Immature natural killer cell (primary cell): ENCODE results near the gene BCAR3. TPM values are rescaled to one million over a fixed set of nuclear protein-coding genes. Genes with fewer than 3 reads are reported as not detected.
"Not testable (repeated sequence)": the region's sequence is repeated elsewhere in the genome, so short reads cannot be mapped to it uniquely, and the experiment has no call there.

Source experiments
- DNase-seq, 3 donors: peaks; one replicate each; pipeline ENCODE4 v3.0.0; 2022; ENCODE audit warnings: mixed read lengths in 1 of 3
- H3K27ac Mint-ChIP-seq, 6 donors: one replicate each; pipeline ENCODE4 v1.8.0; 2020; ENCODE audit warnings: mixed read lengths in 6 of 6, mild to moderate bottlenecking in 5 of 6, inconsistent platforms in 4 of 6, moderate library complexity in 3 of 6
- H3K27me3 Mint-ChIP-seq, 3 donors: one replicate each; pipeline ENCODE4 v1.8.0; 2020 to 2021; ENCODE audit warnings: low read depth in 3 of 3, mild to moderate bottlenecking in 3 of 3, mixed read lengths in 3 of 3, moderate library complexity in 3 of 3, inconsistent platforms in 1 of 3
- H3K36me3 Mint-ChIP-seq, 3 donors: one replicate each; pipeline ENCODE4 v1.8.0; 2020; ENCODE audit warnings: mixed read lengths in 3 of 3, inconsistent platforms in 2 of 3, mild to moderate bottlenecking in 2 of 3
- H3K4me1 Mint-ChIP-seq, 2 donors: one replicate each; pipeline ENCODE4 v1.8.0; 2020; ENCODE audit warnings: inconsistent platforms in 2 of 2, mild to moderate bottlenecking in 2 of 2, mixed read lengths in 2 of 2, moderate library complexity in 1 of 2
- H3K4me3 Mint-ChIP-seq, 5 donors: one replicate each; pipeline ENCODE4 v1.8.0; 2020; ENCODE audit warnings: mild to moderate bottlenecking in 5 of 5, mixed read lengths in 5 of 5, inconsistent platforms in 3 of 5, moderate library complexity in 3 of 5
- H3K9me3 Mint-ChIP-seq, 6 donors: one replicate each; pipeline ENCODE4 v1.8.0; 2020; ENCODE audit warnings: mild to moderate bottlenecking in 6 of 6, mixed read lengths in 6 of 6, inconsistent platforms in 4 of 6, moderate library complexity in 3 of 6
- polyA plus RNA-seq, 3 donors: library from polyadenylated mRNA; unstranded; fragments of 300-500 nt; fragmentation: Illumina TruSeq; gene quantifications; one replicate each; pipeline ENCODE4 v1.2.3, GENCODE V29; 2021

Gene BCAR3
- polyA plus RNA-seq, 3 donors from 2014 or later, result 0.27 to 0.43 TPM; not detected in 1

DNA sequence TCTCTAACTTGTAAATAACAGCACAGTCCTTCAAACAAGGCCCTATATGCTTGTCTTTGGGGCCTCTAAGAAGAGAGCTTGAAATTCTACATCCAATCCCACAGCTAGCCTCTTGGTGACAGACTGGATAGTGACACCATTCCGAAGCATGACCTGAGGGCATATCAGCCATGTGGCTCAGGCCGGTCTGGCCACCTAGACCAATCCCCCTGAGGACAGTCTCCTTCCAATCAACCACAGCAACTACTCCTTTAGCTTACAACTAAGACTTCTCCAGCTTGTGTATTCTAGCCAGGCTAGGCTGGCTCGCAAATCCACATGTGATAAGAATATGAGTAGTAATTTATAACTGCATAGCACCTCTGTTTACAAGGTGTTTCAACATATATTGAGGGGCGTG lies 14.0 kb downstream of the BCAR3 start:
- no peak overlapping the region for H3K4me3 Mint-ChIP-seq
- H3K27me3 Mint-ChIP-seq, result peaks cover 0 to 7% (median 2%) of the 10 kb centered on the region in 3 donors
- no peaks in the 10 kb centered on the region for H3K9me3 Mint-ChIP-seq
- H3K4me1 Mint-ChIP-seq, result no peaks in the 10 kb centered on the region
- no peak overlapping the region for H3K27ac Mint-ChIP-seq
- no peaks in the 10 kb centered on the region for H3K36me3 Mint-ChIP-seq
- DNase-seq, result no peak

DNA sequence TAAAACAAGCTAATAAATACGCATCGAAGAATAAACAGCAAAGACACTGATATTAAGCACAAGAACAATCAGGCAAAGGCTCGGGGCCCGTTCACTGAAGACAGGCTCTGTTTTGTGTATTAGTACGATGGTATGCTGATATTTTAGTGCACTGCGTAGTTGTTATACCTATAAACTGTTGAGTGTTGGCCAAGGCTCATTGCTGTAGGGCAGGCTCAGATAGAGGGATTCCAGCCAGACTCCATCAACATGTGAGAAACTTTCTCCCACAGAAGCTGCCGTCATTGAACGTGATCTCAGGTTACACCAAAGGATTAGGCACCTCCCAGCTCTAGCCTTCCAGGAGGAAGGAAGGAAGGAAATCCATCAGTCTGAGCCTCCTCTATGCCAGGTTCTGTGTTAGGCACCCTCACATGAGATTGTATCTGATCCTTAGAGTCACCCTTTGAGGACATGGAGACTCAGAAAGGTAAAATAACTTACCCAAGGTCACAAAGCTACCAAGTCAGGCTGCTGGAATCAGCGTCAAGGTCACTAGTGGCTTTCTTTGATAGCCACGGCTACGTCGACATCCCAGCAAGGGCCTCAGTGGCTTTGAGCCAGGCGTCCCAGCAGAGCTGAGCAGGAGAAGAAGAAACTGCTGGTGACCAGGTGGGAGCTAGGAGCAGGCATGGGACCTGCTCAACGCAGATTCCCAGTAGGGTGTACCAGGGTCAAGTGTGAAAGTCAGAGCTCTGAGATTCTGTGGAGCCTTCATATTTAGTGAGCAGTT lies 14.8 kb downstream of the BCAR3 start:
- Mint-ChIP-seq H3K4me3 (no peak overlapping the region), H3K4me1 (no peaks in the 10 kb centered on the region)

GRCh38 chr1:93665015-93665414 lies 16.6 kb downstream of the BCAR3 start:
- Mint-ChIP-seq H3K27ac (no peak overlapping the region), H3K4me3 (no peak overlapping the region), H3K27me3 (peaks cover 2 to 7% (median 2%) of the 10 kb centered on the region in 3 donors), H3K36me3 (no peaks in the 10 kb centered on the region), H3K4me1 (no peaks in the 10 kb centered on the region), H3K9me3 (no peaks in the 10 kb centered on the region)
- no peak for DNase-seq

More for the DNA sequence above, 14.8 kb downstream of the BCAR3 start:
- peaks cover 0 to 7% (median 2%) of the 10 kb centered on the region in 3 donors for H3K27me3 Mint-ChIP-seq
- DNase-seq, result no peak
- H3K36me3 Mint-ChIP-seq, result no peaks in the 10 kb centered on the region
- no peaks in the 10 kb centered on the region for H3K9me3 Mint-ChIP-seq
- no peak overlapping the region for H3K27ac Mint-ChIP-seq

GRCh38 chr1:93663208-93663614 lies 18.4 kb downstream of the BCAR3 start:
- no peak for DNase-seq
- H3K4me3 Mint-ChIP-seq, result no peak overlapping the region
- H3K27me3 Mint-ChIP-seq, result peaks cover 1 to 7% (median 2%) of the 10 kb centered on the region in 3 donors
- H3K27ac Mint-ChIP-seq, result no peak overlapping the region
- no peaks in the 10 kb centered on the region for H3K36me3 Mint-ChIP-seq
- H3K9me3 Mint-ChIP-seq, result no peaks in the 10 kb centered on the region
- H3K4me1 Mint-ChIP-seq, result no peaks in the 10 kb centered on the region

DNA sequence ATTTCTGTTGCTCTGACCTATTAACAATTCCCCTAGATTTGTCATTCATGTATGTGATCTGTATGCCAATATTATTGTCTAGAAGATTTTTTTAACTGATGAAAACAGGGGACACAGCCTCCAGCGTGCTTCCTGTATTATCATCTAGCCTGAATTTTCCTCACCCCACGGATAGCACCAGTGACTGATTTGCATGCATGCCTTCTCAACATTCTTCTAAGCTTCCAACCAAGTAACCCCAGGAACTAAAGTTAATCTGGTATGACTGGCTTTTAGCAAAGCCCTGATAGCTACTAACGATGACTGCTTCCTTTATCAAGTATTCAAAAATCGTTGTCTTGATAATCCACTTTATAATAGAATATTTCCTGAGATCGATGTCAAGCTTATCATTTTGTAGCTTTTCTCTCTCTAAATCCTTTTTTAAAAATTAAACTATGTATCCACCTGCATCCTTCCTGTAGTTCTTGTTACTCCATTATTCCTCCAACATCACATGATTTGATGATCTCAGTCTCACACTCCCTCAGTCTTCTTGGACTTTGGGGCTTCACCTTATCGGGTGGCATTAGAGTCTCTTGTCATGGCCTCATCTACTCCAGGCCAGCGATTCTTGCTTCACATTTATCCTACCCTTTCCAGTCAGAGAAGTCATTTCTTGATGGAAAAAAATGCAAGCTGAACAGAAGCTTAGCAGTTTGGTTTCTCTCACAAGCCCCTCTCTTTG lies 19.0 kb downstream of the BCAR3 start:
- Mint-ChIP-seq H3K4me3 (no peak overlapping the region), H3K9me3 (no peaks in the 10 kb centered on the region), H3K27me3 (peaks cover 0 to 7% (median 2%) of the 10 kb centered on the region in 3 donors), H3K4me1 (no peaks in the 10 kb centered on the region), H3K36me3 (no peaks in the 10 kb centered on the region), H3K27ac (no peak overlapping the region)
- no peak for DNase-seq

DNA sequence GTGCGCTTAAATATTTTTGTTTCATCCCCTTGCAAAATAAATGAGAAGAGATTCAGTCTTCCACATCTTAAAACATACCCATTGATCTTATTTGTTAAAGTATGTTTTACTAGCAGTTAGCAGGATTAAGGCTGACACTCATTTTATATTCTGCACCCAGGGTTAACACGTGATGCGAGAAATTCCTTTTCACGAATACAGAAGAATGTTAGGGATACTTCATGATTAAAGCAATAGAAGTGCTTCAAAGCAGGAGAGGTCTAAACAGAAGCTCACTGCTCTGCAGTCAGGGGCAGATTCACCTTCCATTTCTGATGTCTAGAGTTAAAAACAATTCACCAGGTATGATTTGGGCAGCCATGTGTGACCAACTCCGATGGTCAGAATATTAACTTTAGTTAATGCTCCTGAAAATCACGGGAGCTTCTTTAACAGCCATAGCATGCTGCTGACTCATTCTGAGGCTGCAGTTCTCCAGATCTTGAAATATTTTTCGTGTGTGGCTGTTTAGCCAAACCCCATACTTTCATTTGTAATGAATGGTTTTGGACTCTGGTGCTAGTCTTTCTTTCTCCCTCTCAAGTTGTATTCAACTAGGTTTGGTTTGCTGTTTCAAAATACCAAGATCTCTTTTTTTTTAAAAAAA lies 19.7 kb downstream of the BCAR3 start:
- no peak for DNase-seq
- no peaks in the 10 kb centered on the region for H3K4me1 Mint-ChIP-seq
- no peaks in the 10 kb centered on the region for H3K36me3 Mint-ChIP-seq
- peaks cover 0 to 7% (median 2%) of the 10 kb centered on the region in 3 donors for H3K27me3 Mint-ChIP-seq
- H3K9me3 Mint-ChIP-seq, result no peaks in the 10 kb centered on the region
- H3K4me3 Mint-ChIP-seq, result no peak overlapping the region
- no peak overlapping the region for H3K27ac Mint-ChIP-seq

DNA sequence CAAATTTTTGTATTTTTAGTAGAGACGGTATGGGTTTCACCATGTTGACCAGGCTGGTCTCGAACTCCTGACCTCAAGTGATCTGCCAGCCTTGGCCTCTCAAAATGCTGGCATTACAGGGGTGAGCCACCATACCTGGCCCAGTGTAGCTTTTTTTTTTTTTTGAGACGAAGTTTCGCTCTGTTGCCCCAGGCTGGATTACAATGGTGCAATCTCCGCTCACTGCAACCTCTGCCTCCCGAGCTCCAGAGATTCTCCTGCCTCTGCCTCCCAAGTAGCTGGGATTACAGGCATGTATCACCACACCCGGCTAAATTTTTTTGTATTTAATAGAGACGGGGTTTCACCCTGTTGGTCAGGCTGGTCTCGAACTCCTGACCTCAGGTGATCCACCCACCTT lies 20.3 kb downstream of the BCAR3 start:
- not testable (repeated sequence) for H3K4me1 Mint-ChIP-seq, DNase-seq, H3K36me3 Mint-ChIP-seq, H3K9me3 Mint-ChIP-seq, H3K27me3 Mint-ChIP-seq, H3K4me3 Mint-ChIP-seq, H3K27ac Mint-ChIP-seq

- no peaks in the 10 kb centered on the region for H3K36me3 Mint-ChIP-seq
- no peak for DNase-seq
- H3K4me1 Mint-ChIP-seq, result no peaks in the 10 kb centered on the region
- H3K27ac Mint-ChIP-seq, result no peak overlapping the region
- H3K4me3 Mint-ChIP-seq, result no peak overlapping the region
- H3K27me3 Mint-ChIP-seq, result peaks cover 0 to 5% (median 2%) of the 10 kb centered on the region in 3 donors
- H3K9me3 Mint-ChIP-seq, result no peaks in the 10 kb centered on the region
Observed at GRCh38 chr1:93659822-93660503, 21.7 kb downstream of the BCAR3 start.

DNA sequence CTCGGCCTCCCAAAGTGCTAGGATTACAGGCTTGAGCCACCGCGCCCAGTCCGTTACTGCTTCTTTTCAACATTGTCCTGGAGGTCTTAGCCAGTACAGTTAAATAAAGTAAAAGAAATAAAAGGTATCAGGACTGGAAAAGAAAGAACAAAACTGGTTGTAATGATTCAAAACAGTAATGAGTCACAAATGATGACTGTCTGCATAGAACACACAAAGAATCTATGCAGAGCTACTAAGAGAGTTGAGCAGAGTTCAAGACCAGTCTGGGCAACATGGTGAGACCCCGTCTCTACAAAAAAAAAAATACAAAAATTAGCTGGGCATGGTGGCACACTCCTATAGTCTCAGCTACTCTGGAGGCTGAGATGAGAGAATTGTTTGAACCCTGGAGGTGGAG lies 23.4 kb downstream of the BCAR3 start:
- Mint-ChIP-seq H3K9me3 (no peaks in the 10 kb centered on the region), H3K4me1 (no peaks in the 10 kb centered on the region), H3K27ac (no peak overlapping the region), H3K27me3 (peaks cover 2 to 4% (median 4%) of the 10 kb centered on the region in 3 donors), H3K4me3 (no peak overlapping the region), H3K36me3 (no peaks in the 10 kb centered on the region)
- no peak for DNase-seq

GRCh38 chr1:93656491-93656890 lies 25.1 kb downstream of the BCAR3 start:
- Mint-ChIP-seq H3K4me3 (no peak overlapping the region), H3K4me1 (no peaks in the 10 kb centered on the region), H3K9me3 (no peaks in the 10 kb centered on the region), H3K27ac (no peak overlapping the region), H3K36me3 (no peaks in the 10 kb centered on the region), H3K27me3 (peaks cover 0 to 4% (median 2%) of the 10 kb centered on the region in 3 donors)
- no peak for DNase-seq

- DNase-seq, result no peak
- no peaks in the 10 kb centered on the region for H3K36me3 Mint-ChIP-seq
- no peak overlapping the region for H3K4me3 Mint-ChIP-seq
- no peaks in the 10 kb centered on the region for H3K9me3 Mint-ChIP-seq
- peaks cover 0 to 2% (median 2%) of the 10 kb centered on the region in 3 donors for H3K27me3 Mint-ChIP-seq
- H3K27ac Mint-ChIP-seq, result no peak overlapping the region
- H3K4me1 Mint-ChIP-seq, result no peaks in the 10 kb centered on the region
Observed at GRCh38 chr1:93653656-93654055, 28.0 kb downstream of the BCAR3 start.

DNA sequence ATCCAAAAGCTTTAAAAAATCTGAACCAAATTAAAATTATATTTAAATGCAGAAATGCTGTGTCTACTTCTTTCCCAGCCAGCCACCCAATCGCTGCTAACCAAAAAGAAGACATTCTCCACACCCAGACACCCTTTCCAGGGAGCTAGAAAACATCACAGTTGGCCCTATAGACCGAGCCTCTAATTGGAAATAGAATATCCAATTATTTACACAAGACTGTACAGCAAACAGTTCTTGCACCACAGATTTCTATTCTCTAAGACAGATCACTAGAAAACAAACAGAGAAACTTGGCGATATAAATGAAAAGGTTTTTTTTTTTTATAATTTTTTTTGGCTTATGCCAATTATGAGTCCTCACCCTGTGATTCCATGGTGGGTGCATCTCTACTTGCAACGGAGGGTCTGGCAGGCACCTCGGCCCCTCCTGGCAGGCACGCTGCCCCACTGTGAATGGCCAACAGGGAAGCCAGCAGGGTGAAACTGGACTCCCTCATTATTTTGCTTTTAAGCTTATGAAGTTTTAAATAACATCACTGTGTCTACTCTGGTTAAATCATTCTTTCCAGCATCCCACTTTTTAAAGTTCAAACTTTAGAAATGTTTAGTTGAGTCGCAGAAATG lies 29.2 kb downstream of the BCAR3 start:
- Mint-ChIP-seq H3K27ac (no peak overlapping the region), H3K36me3 (no peaks in the 10 kb centered on the region), H3K9me3 (no peaks in the 10 kb centered on the region), H3K4me3 (no peak overlapping the region), H3K27me3 (peaks cover 0 to 2% (median 2%) of the 10 kb centered on the region in 3 donors), H3K4me1 (no peaks in the 10 kb centered on the region)
- no peak for DNase-seq

- H3K9me3 Mint-ChIP-seq, result no peaks in the 10 kb centered on the region
- no peak for DNase-seq
- no peak overlapping the region for H3K4me3 Mint-ChIP-seq
- H3K36me3 Mint-ChIP-seq, result no peaks in the 10 kb centered on the region
- peaks cover 0 to 2% (median 2%) of the 10 kb centered on the region in 3 donors for H3K27me3 Mint-ChIP-seq
- H3K4me1 Mint-ChIP-seq, result no peaks in the 10 kb centered on the region
- H3K27ac Mint-ChIP-seq, result no peak overlapping the region
Observed at GRCh38 chr1:93651695-93652094, 29.9 kb downstream of the BCAR3 start.
